Keratinocyte (primary cell): ENCODE results near the gene YAP1.

Experiments
- CTCF ChIP-seq, 3 experiments: IDR thresholded peaks in 1 of 3; conservative IDR thresholded peaks in 1 of 3; optimal IDR thresholded peaks in 1 of 3; 2 replicates in 2 of 3; 3 replicates in 1 of 3; pipeline versions ENCODE3 to v1.5.1; 2011; ENCODE audit warnings: low read length in 3 of 3, mild to moderate bottlenecking in 3 of 3, moderate library complexity in 2 of 3, control low read depth in 1 of 3, inconsistent platforms in 1 of 3; ENCODE audit not compliant: insufficient read depth in 2 of 3; ENCODE audit errors: extremely low read depth in 1 of 3
- EZH2 ChIP-seq: IDR thresholded peaks from one replicate; pipeline ENCODE4 v1.6.1; 2012; ENCODE audit warnings: inconsistent platforms, mild to moderate bottlenecking, low read length, moderate library complexity

GRCh38 chr11:102263379-102264003 lies 153.2 kb downstream of the YAP1 start:
- TF ChIP-seq CTCF (optimal IDR thresholded peaks at IDR 0.05 in 1 of 3, IDR thresholded peaks at IDR 0.05 in 1 of 3, conservative IDR thresholded peaks at IDR 0.05 in 1 of 3; ENCODE audit: extremely low read depth in 1 of 3, insufficient read depth in 2 of 3, low read length in 3 of 3) (no peak), EZH2 (no peak)
